Activated CD4-positive, alpha-beta T cell treated with anti-CD3 and anti-CD28 coated beads for 36 hours (primary cell): ENCODE results near the gene GAREM1. TPM values are rescaled to one million over a fixed set of nuclear protein-coding genes. Genes with fewer than 3 reads are reported as not detected.
"Not testable (repeated sequence)": the region's sequence is repeated elsewhere in the genome, so short reads cannot be mapped to it uniquely, and the experiment has no call there.

Experiments
- ATAC-seq: fragments of 200-7000 bp; cut with Tn5 transposase; one replicate; pipeline ENCODE4 v1.10.0; 2021; ENCODE audit warnings: mild to moderate bottlenecking, moderate library complexity
- CTCF ChIA-PET: fragments of 350-600 bp; sonication (Branson Sonifier 250); formaldehyde crosslinking; loops from one replicate; lab custom pipeline; 2021; ENCODE audit warnings: antibody characterized with exemption; lab: Charles Lee
- POLR2A ChIA-PET: fragments of 350-600 bp; sonication (Branson Sonifier 250); formaldehyde crosslinking; loops from one replicate; lab custom pipeline; 2021; ENCODE audit warnings: antibody characterized with exemption, inconsistent platforms; lab: Charles Lee
- DNase-seq: peaks from one replicate; pipeline ENCODE4 v3.0.0-alpha.2; 2020
- H3K27ac Mint-ChIP-seq: one replicate; pipeline ENCODE4 v1.8.0; 2021; ENCODE audit warnings: mixed read lengths
- H3K27me3 Mint-ChIP-seq: one replicate; pipeline ENCODE4 v1.8.0; 2021; ENCODE audit warnings: mixed read lengths
- H3K36me3 Mint-ChIP-seq: one replicate; pipeline ENCODE4 v1.8.0; 2021; ENCODE audit warnings: low read depth, mixed read lengths
- H3K4me1 Mint-ChIP-seq: one replicate; pipeline ENCODE4 v1.8.0; 2021; ENCODE audit warnings: mixed read lengths
- H3K4me3 Mint-ChIP-seq: one replicate; pipeline ENCODE4 v1.8.0; 2021; ENCODE audit warnings: mild to moderate bottlenecking, moderate library complexity, mixed read lengths
- H3K9me3 Mint-ChIP-seq: one replicate; pipeline ENCODE4 v1.8.0; 2021; ENCODE audit warnings: low read depth, mixed read lengths
- intact Hi-C, 2 experiments: fragments of 100-400 bp; cut with DNase I in 1 of 2; cut with micrococcal nuclease in 1 of 2; formaldehyde crosslinking; loops; one replicate each; pipeline versions ENCODE4 v1.14.2 to v1.15.1; 2022 to 2024; cut with DNase I, micrococcal nuclease
- total RNA-seq, 2 experiments: library from RNA; stranded (reverse); gene quantifications; one replicate each; pipeline ENCODE4 v1.2.3, GENCODE V29; 2021

Gene GAREM1
- total RNA-seq, 2 experiments from 2014 or later = not detected

DNA sequence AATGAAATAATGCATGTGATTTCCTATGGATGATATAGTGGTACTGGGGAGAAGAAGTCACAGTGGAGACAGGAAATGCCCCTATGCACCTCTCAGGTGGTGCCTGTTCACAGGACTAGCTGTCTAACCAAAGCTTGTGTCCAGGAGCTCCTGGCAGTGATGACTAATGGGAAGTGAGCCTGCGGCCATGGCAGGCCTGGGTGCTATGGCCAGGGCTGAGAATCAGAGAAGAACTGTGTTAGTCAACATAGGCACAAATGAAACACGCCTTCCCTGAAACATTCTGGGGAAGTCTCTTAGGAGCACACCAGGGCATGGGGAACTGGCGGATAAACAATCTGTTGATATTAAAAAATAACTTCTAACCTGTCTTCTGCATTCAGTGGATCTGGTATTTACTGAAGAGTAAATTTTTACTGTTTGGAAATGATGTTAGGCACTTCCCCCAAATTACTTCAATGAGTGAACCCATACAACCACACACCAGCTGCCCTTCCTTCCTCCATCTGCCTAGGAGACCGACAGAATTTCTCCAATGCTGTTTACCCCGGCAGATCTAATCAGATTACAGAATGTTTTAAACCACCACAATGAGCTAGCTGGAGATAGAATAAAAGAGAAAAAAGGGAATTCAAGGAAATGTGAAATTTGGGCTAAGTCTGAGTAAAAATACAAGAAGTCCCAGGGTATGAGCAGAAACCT, 213.4 kb downstream of the GAREM1 start:
- Mint-ChIP-seq H3K4me3 (no peak overlapping the region), H3K4me1 (no peaks in the 10 kb centered on the region), H3K27me3 (peaks cover 27% of the 10 kb centered on the region), H3K36me3 (no peaks in the 10 kb centered on the region), H3K27ac (no peak overlapping the region), H3K9me3 (no peaks in the 10 kb centered on the region)
- ChIA-PET CTCF (no interaction called here), POLR2A (no interaction called here)
- no peak for ATAC-seq
- intact Hi-C loops = no loop called here
- DNase-seq = no peak

DNA sequence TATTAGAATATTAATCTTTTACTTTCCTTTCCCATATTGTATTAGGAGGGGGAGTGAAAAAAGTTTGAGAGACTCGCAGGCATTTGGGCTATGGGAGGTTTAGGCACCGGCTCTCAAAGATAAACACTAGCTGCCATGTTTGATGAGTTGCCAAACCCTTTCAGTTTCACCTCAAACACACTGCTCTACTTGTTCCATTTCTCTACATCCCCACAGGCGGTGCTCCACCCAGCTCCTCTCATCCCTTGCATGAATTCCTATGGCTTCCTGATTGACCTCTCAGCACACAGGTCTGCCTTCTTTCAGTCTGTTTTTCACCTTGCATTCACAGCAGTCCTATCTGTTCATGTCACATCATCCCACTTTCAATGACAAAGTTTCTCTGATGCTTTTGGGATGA, 215.1 kb downstream of the GAREM1 start:
- ChIA-PET CTCF (interaction anchor here (1.2 kb wide), 1 partner anchor 14 kb away, joined by 3 read pairs; no protein-coding TSS in a partner anchor), POLR2A (no interaction called here)
- ATAC-seq (no peak), DNase-seq (no peak)
- intact Hi-C loops = no loop called here
- Mint-ChIP-seq H3K27ac (no peak overlapping the region), H3K4me3 (no peak overlapping the region), H3K27me3 (peaks cover 17% of the 10 kb centered on the region), H3K36me3 (no peaks in the 10 kb centered on the region), H3K4me1 (no peaks in the 10 kb centered on the region), H3K9me3 (no peaks in the 10 kb centered on the region)

DNA sequence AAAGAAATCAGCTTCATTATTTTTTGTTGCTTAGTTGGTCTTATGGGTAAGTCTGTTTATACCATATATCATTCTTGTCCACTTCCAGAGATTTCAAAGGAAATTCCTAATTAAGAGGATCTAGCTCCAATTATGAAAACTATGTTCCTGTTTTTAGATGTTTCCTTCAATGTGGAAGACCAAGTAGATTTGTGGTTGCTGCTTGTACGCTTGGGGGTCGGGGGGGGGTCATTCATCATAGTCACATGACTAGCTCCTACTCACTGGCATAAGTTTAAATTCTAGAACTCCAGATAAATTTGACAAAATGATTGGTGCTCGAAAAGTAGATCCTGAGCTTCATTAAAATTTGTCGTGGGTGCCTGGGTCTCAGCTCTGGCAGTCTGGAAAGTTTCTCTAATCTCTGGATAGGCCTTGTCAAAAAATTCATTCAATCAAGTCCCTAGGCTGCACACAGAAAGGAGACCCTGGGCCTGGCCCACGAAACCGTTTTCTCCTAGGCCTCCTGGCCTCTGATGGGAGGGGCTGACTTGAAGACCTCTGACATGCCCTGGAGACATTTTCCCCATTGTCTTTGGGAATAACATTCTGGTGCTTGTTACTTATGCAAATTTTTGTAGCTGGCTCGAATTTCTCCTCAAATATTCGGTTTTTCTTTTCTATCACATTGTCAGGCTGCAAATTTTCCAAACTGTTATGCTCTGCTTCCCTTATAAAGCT, 218.4 kb downstream of the GAREM1 start:
- H3K27me3 Mint-ChIP-seq = peaks cover 22% of the 10 kb centered on the region
- H3K36me3 Mint-ChIP-seq = no peaks in the 10 kb centered on the region
- POLR2A ChIA-PET = no interaction called here
- intact Hi-C loops = no loop called here
- no peak for DNase-seq
- H3K27ac Mint-ChIP-seq = no peak overlapping the region
- no peak for ATAC-seq
- no peak overlapping the region for H3K4me3 Mint-ChIP-seq
- no peaks in the 10 kb centered on the region for H3K4me1 Mint-ChIP-seq
- H3K9me3 Mint-ChIP-seq = no peaks in the 10 kb centered on the region
- CTCF ChIA-PET = interaction anchor here (0.7 to 1.6 kb wide), 3 partner anchors 11 to 20 kb away, joined by 3 read pairs; no protein-coding TSS in a partner anchor

DNA sequence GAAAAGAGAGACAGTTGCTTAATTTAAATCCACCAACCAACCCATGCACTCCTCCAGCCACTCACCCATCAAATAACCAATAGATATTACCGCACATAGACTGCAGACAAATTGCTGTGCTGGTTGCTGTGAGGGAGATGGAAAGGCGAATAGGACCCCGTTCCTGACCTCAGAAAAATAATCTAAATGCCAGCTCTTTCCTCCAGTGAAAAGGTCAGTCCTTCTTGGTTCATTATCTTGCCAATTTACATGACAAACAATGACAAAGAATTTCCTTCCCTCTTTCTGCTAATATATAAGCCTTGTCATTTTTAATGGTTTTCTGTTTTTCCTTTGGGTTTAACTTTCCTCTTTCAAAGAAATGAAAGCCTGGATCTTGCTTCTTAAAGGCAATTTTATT, 219.2 kb downstream of the GAREM1 start:
- ATAC-seq = no peak
- no peaks in the 10 kb centered on the region for H3K4me1 Mint-ChIP-seq
- ChIA-PET CTCF (interaction anchor here (0.7 to 1.6 kb wide), 2 partner anchors 10 to 13 kb away, joined by 3 read pairs; no protein-coding TSS in a partner anchor), POLR2A (no interaction called here)
- H3K4me3 Mint-ChIP-seq = no peak overlapping the region
- DNase-seq = no peak
- H3K27ac Mint-ChIP-seq = no peak overlapping the region
- H3K9me3 Mint-ChIP-seq = no peaks in the 10 kb centered on the region
- intact Hi-C loops = no loop called here
- no peaks in the 10 kb centered on the region for H3K36me3 Mint-ChIP-seq
- H3K27me3 Mint-ChIP-seq = peaks cover 16% of the 10 kb centered on the region

- POLR2A ChIA-PET = no interaction called here
- no peak for DNase-seq
- intact Hi-C loops = no loop called here
- Mint-ChIP-seq H3K9me3 (no peaks in the 10 kb centered on the region), H3K36me3 (no peaks in the 10 kb centered on the region), H3K27ac (no peak overlapping the region), H3K27me3 (peaks cover 11% of the 10 kb centered on the region), H3K4me1 (no peaks in the 10 kb centered on the region), H3K4me3 (no peak overlapping the region)
- CTCF ChIA-PET = no interaction called here
- no peak for ATAC-seq
Measured at GRCh38 chr18:32249147-32249929, 221.3 kb downstream of the GAREM1 start.

DNA sequence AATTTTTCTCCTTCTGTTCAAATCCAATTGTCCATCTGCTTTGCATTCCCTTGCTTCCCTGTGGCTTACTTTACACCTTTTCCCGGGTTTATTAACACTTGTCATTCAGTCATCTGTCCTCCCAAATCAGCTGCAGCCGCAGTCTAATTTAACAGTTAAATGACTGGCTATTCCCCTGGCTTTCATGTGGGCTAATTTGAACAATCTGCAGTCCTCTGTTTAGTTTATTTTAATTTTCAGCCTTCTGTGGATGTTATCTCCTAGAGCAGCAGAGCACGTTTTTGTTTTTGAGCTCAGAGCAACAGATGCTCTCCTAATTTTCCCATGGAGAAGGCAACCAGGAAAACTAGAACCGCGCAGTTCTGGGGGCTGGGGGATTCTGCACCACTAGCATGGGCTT, 225.8 kb downstream of the GAREM1 start:
- H3K36me3 Mint-ChIP-seq = no peaks in the 10 kb centered on the region

DNA sequence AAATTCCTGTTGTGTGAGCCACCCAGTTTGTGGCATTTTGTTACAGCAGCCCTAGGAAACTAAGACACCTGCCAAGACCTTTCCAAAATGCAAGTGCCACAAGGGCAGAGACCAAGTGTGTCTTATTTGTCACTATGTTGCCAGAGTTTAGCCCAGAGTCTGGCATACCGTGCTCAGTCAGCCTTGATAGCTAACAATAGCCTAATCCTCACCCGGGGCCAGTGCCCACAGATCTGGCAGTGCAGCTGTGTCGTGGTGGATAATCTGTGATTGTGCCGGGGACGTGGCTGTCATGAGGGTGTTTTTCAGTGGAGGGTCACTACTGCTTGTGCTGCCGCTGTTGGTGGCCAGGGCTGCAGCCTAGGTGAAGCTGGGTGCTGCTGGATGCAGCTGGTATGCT, 227.3 kb downstream of the GAREM1 start:
- intact Hi-C loops = loop anchor here in 1 of 2 experiments (5.0 kb wide), 1 partner anchor 49 kb away; no protein-coding TSS in a partner anchor
- DNase-seq = no peak
- no peaks in the 10 kb centered on the region for H3K4me1 Mint-ChIP-seq
- no peak overlapping the region for H3K27ac Mint-ChIP-seq
- ChIA-PET POLR2A (no interaction called here), CTCF (interaction anchor here (0.6 kb wide), 1 partner anchor 207 kb away, joined by 3 read pairs; no protein-coding TSS in a partner anchor)
- peaks cover 9% of the 10 kb centered on the region for H3K27me3 Mint-ChIP-seq
- no peaks in the 10 kb centered on the region for H3K36me3 Mint-ChIP-seq
- H3K4me3 Mint-ChIP-seq = no peak overlapping the region
- ATAC-seq = no peak
- H3K9me3 Mint-ChIP-seq = no peaks in the 10 kb centered on the region

More for the DNA sequence above, 225.8 kb downstream of the GAREM1 start:
- no peak overlapping the region for H3K27ac Mint-ChIP-seq
- intact Hi-C loops = loop anchor here in 1 of 2 experiments (5.0 kb wide), 1 partner anchor 47 kb away; no protein-coding TSS in a partner anchor
- ATAC-seq (no peak), DNase-seq (no peak)
- ChIA-PET POLR2A (no interaction called here), CTCF (no interaction called here)
- H3K4me3 Mint-ChIP-seq = no peak overlapping the region
- H3K4me1 Mint-ChIP-seq = no peaks in the 10 kb centered on the region
- H3K27me3 Mint-ChIP-seq = peaks cover 11% of the 10 kb centered on the region
- no peaks in the 10 kb centered on the region for H3K9me3 Mint-ChIP-seq

- no peaks in the 10 kb centered on the region for H3K36me3 Mint-ChIP-seq
- ChIA-PET CTCF (interaction anchor here (0.7 kb wide), 1 partner anchor 125 kb away, joined by 3 read pairs; no protein-coding TSS in a partner anchor), POLR2A (no interaction called here)
- no peaks in the 10 kb centered on the region for H3K9me3 Mint-ChIP-seq
- peaks cover 10% of the 10 kb centered on the region for H3K27me3 Mint-ChIP-seq
- no peaks in the 10 kb centered on the region for H3K4me1 Mint-ChIP-seq
- no peak for DNase-seq
- intact Hi-C loops = loop anchor here in 1 of 2 experiments (5.0 kb wide), 1 partner anchor 50 kb away; no protein-coding TSS in a partner anchor
- no peak overlapping the region for H3K4me3 Mint-ChIP-seq
- H3K27ac Mint-ChIP-seq = no peak overlapping the region
- ATAC-seq = no peak
Measured at GRCh38 chr18:32242395-32242794, 228.3 kb downstream of the GAREM1 start.

GRCh38 chr18:32238635-32239268, 231.9 kb downstream of the GAREM1 start:
- POLR2A ChIA-PET = no interaction called here

GRCh38 chr18:32237049-32237448, 233.6 kb downstream of the GAREM1 start:
- intact Hi-C loops = no loop called here
- Mint-ChIP-seq H3K27ac (no peak overlapping the region), H3K9me3 (no peaks in the 10 kb centered on the region), H3K4me3 (no peak overlapping the region), H3K36me3 (no peaks in the 10 kb centered on the region), H3K4me1 (no peaks in the 10 kb centered on the region), H3K27me3 (peaks cover 11% of the 10 kb centered on the region)
- ATAC-seq (no peak), DNase-seq (no peak)
- CTCF ChIA-PET = interaction anchor here (0.5 to 1.0 kb wide), 2 partner anchors 70 to 785 kb away, joined by 3 to 5 read pairs; no protein-coding TSS in a partner anchor
- POLR2A ChIA-PET = no interaction called here

More at GRCh38 chr18:32238635-32239268, 231.9 kb downstream of the GAREM1 start:
- ATAC-seq = no peak
- Mint-ChIP-seq H3K27ac (no peak overlapping the region), H3K9me3 (no peaks in the 10 kb centered on the region), H3K27me3 (peaks cover 10% of the 10 kb centered on the region), H3K4me1 (no peaks in the 10 kb centered on the region), H3K4me3 (no peak overlapping the region), H3K36me3 (no peaks in the 10 kb centered on the region)
- CTCF ChIA-PET = interaction anchor here (1.0 to 1.3 kb wide), 2 partner anchors 13 to 81 kb away, joined by 3 read pairs; no protein-coding TSS in a partner anchor
- intact Hi-C loops = no loop called here
- no peak for DNase-seq

GRCh38 chr18:32233348-32233747, 237.3 kb downstream of the GAREM1 start:
- H3K4me1 Mint-ChIP-seq, H3K27ac Mint-ChIP-seq, ATAC-seq, DNase-seq, H3K4me3 Mint-ChIP-seq, CTCF ChIA-PET, POLR2A ChIA-PET, H3K36me3 Mint-ChIP-seq, H3K27me3 Mint-ChIP-seq, H3K9me3 Mint-ChIP-seq, intact Hi-C loops: not testable (repeated sequence)
